ENCODE measurements around the gene B3GNT4. TPM values are rescaled to one million over a fixed set of nuclear protein-coding genes. Genes with fewer than 3 reads are reported as not detected.

The B3GNT4 gene
- total and polyA plus RNA-seq, 2 donors (not counting 3 experiments of a cell fraction or from before 2014, with no cell fraction given): 0.11 to 0.31 TPM

DNA sequence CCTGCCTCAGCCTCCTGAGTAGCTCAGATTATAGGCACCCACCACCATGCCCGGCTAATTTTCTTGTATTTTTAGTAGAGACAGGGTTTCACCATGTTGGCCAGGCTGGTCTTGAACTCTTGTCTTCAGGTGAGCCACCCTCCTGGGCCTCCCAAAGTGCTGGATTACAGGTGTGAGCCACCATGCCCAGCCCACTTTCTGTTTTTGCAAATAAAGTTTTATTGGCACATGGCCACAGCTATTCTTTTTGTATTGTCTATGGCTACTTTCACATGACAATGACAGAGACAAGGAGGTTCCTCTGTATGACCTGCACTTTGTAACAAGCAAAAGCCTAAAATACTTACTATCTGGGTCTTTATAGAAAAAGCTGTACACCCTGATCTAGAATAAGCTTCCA is 42.0 kb downstream of the B3GNT4 start:
- dilution Hi-C loops (cut with MboI; ENCODE audit: extremely low pct_ligation_motif_present, low sequenced_read_pairs) (no loop called here), intact Hi-C loops (cut with micrococcal nuclease) (no loop called here)
- BruUV-seq (replicated peaks): no TSS peak
- Histone ChIP-seq H2AFZ (ENCODE audit: low read depth, low read length) (no peak overlapping the region), H4K20me1 (replicated peaks; ENCODE audit: control insufficient read depth, extremely low read depth, insufficient read depth, low read length) (no peaks in the 10 kb centered on the region), H3K9me3 (replicated peaks; ENCODE audit: control insufficient read depth, insufficient read depth, low read length) (no peaks in the 10 kb centered on the region), H3K27me3 (ENCODE audit: control insufficient read depth in 2 of 2, insufficient read depth in 2 of 2, low read length in 2 of 2) (no peaks in the 10 kb centered on the region), H3K9ac (replicated peaks; ENCODE audit: extremely low read depth, insufficient read depth, low read length) (no peak overlapping the region), H3K4me2 (ENCODE audit: insufficient read depth, low read length) (no peak overlapping the region), H3K4me1 (ENCODE audit: control insufficient read depth, extremely low read depth, insufficient read depth, low read length) (no peaks in the 10 kb centered on the region), H3K36me3 (ENCODE audit: control insufficient read depth in 2 of 2, extremely low read depth in 1 of 2, insufficient read depth in 2 of 2, low read length in 2 of 2) (peaks cover 0 to 10% of the 10 kb centered on the region in 2 experiments), H3K27ac (ENCODE audit: insufficient read depth, low read depth, low read length) (no peak overlapping the region), H3K9me1 (replicated peaks; ENCODE audit: control insufficient read depth, extremely low read depth, insufficient read depth, low read length) (no peaks in the 10 kb centered on the region), H3K4me3 (replicated peaks in 1 of 3; ENCODE audit: insufficient read depth in 1 of 3, low read depth in 1 of 3, low read length in 3 of 3) (no peak overlapping the region), H3K79me2 (ENCODE audit: control insufficient read depth, insufficient read depth, low read length) (no peaks in the 10 kb centered on the region)
- FAIRE-seq (no peak), DNase-seq (ENCODE audit: low read depth, low spot score) (no peak)
- TF ChIP-seq FOS (IDR thresholded peaks at IDR 0.05; ENCODE audit: borderline replicate concordance, insufficient read depth, low read length): no peak
- no peak for TF ChIP-seq POLR2A (IDR thresholded peaks at IDR 0.05; ENCODE audit: low read depth, low read length)
- no peak for TF ChIP-seq JUN (IDR thresholded peaks at IDR 0.05; ENCODE audit: borderline replicate concordance, insufficient read depth, insufficient read length, low read depth)
- no peak for TF ChIP-seq GATA2 (IDR thresholded peaks at IDR 0.05; ENCODE audit: insufficient read depth, insufficient read length, low read depth, low read length)
- TF ChIP-seq POLR2AphosphoS5 (IDR thresholded peaks at IDR 0.05; ENCODE audit: insufficient read depth, low read depth, low read length): no peak
- TF ChIP-seq MYC (IDR thresholded peaks at IDR 0.05; ENCODE audit: low read depth, low read length): no peak
- TF ChIP-seq, protein P1, sequence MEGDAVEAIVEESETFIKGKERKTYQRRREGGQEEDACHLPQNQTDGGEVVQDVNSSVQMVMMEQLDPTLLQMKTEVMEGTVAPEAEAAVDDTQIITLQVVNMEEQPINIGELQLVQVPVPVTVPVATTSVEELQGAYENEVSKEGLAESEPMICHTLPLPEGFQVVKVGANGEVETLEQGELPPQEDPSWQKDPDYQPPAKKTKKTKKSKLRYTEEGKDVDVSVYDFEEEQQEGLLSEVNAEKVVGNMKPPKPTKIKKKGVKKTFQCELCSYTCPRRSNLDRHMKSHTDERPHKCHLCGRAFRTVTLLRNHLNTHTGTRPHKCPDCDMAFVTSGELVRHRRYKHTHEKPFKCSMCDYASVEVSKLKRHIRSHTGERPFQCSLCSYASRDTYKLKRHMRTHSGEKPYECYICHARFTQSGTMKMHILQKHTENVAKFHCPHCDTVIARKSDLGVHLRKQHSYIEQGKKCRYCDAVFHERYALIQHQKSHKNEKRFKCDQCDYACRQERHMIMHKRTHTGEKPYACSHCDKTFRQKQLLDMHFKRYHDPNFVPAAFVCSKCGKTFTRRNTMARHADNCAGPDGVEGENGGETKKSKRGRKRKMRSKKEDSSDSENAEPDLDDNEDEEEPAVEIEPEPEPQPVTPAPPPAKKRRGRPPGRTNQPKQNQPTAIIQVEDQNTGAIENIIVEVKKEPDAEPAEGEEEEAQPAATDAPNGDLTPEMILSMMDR (IDR thresholded peaks at IDR 0.05; ENCODE audit: extremely low read depth in 1 of 2, insufficient read depth in 1 of 2, low read depth in 1 of 2, low read length in 2 of 2): no peak
- TF ChIP-seq, protein P2, sequence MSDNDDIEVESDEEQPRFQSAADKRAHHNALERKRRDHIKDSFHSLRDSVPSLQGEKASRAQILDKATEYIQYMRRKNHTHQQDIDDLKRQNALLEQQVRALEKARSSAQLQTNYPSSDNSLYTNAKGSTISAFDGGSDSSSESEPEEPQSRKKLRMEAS (IDR thresholded peaks at IDR 0.05; ENCODE audit: insufficient read depth, insufficient read length): no peak
- TF ChIP-seq EZH2 (IDR thresholded peaks at IDR 0.05; ENCODE audit: borderline replicate concordance, low read depth, low read length, severe bottlenecking): no peak
- POLR2A ChIA-PET: no interaction called here
- CTCF ChIA-PET: interaction anchor here (1.3 kb wide), 1 partner anchor 33 kb away, joined by 5 read pairs; no protein-coding TSS in a partner anchor
